Measurements from ENCODE around the gene DALRD3. TPM values are rescaled to one million over a fixed set of nuclear protein-coding genes. Genes with fewer than 3 reads are reported as not detected.

The DALRD3 gene
- total RNA-seq, 1 donor from 2014 or later = 18.0 TPM

DNA sequence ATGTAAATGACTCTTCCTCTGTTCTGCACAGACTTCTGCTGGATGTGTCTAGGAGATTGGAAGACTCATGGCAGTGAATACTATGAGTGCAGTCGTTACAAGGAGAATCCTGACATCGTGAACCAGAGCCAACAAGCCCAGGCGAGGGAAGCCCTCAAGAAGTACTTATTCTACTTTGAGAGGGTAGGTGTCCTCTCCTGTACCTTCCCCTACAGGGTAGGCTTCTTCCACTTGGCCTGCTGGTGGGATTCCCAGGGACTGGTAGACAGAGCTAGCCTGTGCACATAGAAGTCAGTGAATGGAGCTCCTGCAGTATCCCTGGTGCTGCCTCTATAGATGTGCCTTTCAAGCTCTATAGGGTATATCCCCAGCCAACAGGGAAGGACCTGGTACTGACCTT, 38.9 kb downstream of the DALRD3 start:
- no peak for DNase-seq

DNA sequence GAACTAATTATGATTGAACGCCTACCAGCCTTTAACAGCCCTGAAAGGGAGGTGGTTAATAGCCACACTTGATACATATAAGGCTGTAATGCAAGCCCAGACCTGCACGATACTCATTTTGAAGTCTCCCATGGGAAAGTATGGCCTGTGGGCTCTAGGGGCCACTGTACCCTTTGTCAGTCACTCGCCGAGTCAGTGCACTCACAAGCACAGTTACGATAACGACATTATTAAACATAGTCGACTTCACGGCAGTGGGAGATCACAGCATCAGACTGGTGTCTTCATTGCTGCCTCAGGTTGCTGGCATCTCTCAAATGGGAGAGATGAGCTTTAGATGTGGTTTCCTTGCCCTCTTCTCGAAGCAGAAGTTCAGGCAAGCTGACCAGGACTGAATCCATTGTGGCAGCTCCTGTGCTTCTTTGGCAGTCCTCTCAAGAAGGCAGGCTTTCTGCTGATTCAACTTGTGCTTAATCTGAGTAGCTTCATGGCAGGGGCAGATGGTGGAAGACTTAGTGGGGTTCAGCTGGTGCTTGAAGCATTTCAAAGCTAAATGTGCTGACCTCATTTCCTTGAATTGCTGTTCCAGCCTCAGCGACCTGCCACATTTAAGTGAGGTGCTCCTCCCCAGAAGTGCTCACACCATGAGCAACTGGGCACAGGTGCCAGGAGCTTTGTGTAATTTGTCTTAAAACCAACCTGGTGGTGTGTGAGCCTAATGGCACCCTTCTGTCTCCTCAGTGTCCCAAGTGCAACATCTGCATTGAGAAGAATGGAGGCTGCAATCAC, 44.1 kb downstream of the DALRD3 start:
- DNase-seq = no peak

DNA sequence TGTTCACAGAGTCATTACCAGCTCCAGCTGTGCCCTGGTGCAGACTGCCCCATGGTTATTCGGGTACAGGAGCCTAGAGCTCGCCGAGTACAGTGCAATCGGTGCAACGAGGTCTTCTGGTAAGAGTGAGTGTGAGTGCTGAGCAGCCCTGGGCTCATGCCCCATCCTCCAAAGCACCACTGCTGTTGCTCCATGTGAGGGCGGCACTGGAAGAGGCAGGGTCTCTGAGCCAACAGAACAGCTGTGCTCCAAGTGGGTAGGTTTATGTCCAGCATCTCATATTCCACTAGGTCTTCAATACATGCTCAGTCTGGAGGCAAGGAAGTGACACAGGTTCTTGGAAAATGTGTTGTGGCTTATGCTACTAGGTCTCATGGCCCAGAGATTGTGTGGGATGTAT, 47.8 kb downstream of the DALRD3 start:
- DNase-seq = no peak

DNA sequence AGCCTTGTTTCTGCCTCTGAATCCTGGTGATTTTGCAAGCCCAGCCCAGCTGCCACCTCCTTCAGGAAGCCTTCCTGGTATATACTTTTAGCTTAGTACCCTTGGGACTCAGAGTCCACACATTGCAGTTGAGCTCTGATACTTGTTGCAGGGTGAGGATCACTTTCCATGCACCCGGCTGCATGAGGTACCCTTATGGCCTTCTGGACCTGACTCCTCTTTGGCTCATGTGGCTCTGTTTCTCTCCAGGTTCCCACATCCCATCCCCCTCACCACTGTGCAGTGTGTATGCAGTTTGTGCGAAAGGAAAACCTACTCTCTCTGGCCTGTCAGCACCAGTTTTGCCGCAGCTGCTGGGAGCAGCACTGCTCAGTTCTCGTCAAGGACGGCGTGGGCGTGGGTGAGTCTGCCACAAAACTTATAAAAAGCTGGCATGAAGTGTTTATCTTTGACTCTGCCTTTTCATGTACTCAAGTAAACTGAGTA, 51.5 kb downstream of the DALRD3 start:
- no peak for DNase-seq

DNA sequence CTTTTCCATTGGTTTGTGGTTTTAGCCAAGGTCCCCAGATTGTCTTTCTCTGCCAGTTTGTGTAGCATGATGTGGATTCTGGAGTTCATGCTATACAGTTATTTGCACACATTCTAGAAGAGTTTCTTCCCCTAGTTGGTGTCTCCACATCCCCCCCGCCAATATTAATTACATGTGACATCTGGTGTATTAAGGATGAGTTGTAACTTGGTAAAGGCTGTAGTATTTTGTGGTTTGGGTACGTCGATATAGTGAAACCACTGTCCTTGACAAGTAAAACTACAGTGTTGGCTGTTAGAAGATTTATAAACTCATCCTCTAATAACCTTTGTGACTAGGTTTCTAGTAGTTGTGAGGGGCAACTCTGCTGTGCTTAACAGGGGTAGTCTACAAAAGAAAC, 52.0 kb downstream of the DALRD3 start:
- no peak for DNase-seq

Small RNAs within 50 kb of the gene (small RNA-seq; reads per million reads assigned to genes)
- 2,436 reads per million, percentile 99 among the genes with 10 or more reads in this experiment for gene MIR191 (ENCODE audit: low replicate concordance)
- 65.4 reads per million, percentile 96 among the genes with 10 or more reads in this experiment for gene MIR425 (ENCODE audit: low replicate concordance)

Other genes starting within 250 kb of the DALRD3 start
- gene PRKAR2A, start 170.7 kb downstream of the DALRD3 start, total RNA-seq = 18.2 TPM
- 14.8 TPM for gene SLC25A20, start 119.7 kb downstream of the DALRD3 start, total RNA-seq
- 63.3 TPM for gene ARIH2, start 99.7 kb downstream of the DALRD3 start, total RNA-seq
- gene P4HTM, start 28.3 kb downstream of the DALRD3 start, total RNA-seq = 27.7 TPM
- gene WDR6, start 11.2 kb downstream of the DALRD3 start, total RNA-seq = 55.6 TPM
- gene NDUFAF3, start 3.5 kb upstream of the DALRD3 start, total RNA-seq = 23.4 TPM
- 261 TPM for gene IMPDH2, start 10.8 kb upstream of the DALRD3 start, total RNA-seq
- gene QRICH1, start 75.5 kb upstream of the DALRD3 start, total RNA-seq = 66.2 TPM
- 213 TPM for gene QARS1, start 86.2 kb upstream of the DALRD3 start, total RNA-seq
- 29.0 TPM for gene USP19, start 102.2 kb upstream of the DALRD3 start, total RNA-seq
- 379 TPM for gene LAMB2, start 114.5 kb upstream of the DALRD3 start, total RNA-seq
- gene CCDC71, start 147.8 kb upstream of the DALRD3 start, total RNA-seq = 9.7 TPM
- gene KLHDC8B, start 153.0 kb upstream of the DALRD3 start, total RNA-seq = 32.6 TPM

All from skin of body (tissue), 3 donors.